ENCODE measurements around the gene DNAJC30.

- no peak for TF ChIP-seq CTCF (IDR thresholded peaks at IDR 0.05; ENCODE audit: low read depth, low read length)
- TF ChIP-seq EZH2phosphoT487 (IDR thresholded peaks at IDR 0.05; ENCODE audit: low read depth), result no peak
Measured at GRCh38 chr7:73698410-73698809, 15.2 kb upstream of the DNAJC30 start.

All from OCI-LY3 (cell line).